NCI-H524 (cell line): ENCODE results near the gene CSNK1G1.
"Not testable (repeated sequence)": the region's sequence is repeated elsewhere in the genome, so short reads cannot be mapped to it uniquely, and the experiment has no call there.

Experiments used
- DNase-seq, 2 experiments: peaks; one replicate each; lab custom pipeline; 2025; lab: John Stamatoyannopoulos, UW

The CSNK1G1 gene

DNA sequence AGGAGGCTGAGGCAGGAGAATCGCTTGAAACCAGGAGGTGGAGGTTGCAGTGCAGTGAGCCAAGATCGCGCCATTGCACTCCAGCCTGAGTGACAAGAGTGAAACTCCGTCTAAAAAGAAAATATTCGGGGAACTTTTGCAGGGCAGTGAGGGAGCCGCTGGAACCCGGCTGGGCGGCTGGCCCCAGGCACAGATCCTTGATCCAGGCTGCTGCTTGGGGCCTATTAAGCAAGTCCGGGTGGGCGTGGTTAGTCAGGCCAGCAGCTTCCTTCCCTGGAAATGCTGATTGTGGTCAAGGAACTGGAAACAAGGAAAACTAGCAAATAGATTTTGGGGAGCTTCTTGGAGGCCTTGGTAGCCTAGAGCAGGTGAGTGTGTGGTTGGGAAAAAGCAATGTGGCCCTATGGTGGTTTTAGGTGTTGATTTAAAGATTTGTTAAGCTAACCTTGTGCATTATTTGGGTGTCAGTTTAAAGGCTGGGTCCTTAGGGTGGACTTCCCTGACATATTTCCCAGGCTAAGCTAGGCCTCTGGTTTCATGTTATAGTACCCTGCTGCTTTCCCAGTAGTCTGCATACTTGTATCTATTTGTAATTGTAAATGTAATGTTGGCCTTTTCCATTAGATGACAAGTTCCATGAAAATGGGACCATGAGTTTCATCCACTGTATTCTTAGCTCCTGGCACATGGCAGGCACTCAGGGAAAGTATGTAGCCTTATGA, 222.2 kb downstream of the CSNK1G1 start:
- DNase-seq, result no peak

DNA sequence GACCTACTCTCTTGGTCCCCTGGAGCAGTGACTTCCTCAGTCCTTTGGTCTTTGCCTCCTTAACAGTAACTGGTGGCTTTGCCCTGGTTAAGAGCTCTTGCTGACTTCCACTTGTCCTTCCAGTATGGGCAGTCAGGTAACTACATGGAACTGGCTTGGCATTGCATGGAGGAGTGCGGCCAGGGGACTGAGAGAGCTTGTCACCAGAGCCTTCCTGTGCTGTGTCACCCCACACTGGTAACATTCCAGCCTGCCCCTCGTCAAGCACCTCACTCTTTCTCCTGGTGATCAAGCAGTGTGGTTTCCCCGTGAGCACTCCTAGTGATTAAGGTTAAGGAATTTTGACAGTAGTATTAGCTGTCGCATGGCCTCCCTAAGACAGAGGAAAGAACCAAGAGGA, 223.8 kb downstream of the CSNK1G1 start:
- no peak for DNase-seq

DNA sequence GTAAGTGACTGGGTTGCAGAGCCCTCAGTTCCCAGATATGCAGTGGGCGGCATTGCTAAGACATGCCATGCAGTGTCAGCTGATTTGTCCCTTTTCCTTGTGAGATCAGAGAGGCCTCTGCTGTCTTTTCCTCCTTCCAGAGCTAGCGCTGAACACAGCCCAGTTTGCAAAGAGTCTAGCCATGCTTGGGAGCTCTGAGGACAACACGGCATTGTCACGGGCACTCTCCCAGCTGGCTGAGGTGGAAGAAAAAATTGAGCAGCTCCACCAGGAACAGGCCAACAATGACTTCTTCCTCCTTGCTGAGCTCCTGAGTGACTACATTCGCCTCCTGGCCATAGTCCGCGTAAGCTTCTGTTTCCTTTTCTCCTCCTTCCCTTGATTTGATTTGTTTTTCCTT, 224.4 kb downstream of the CSNK1G1 start:
- no peak for DNase-seq

DNA sequence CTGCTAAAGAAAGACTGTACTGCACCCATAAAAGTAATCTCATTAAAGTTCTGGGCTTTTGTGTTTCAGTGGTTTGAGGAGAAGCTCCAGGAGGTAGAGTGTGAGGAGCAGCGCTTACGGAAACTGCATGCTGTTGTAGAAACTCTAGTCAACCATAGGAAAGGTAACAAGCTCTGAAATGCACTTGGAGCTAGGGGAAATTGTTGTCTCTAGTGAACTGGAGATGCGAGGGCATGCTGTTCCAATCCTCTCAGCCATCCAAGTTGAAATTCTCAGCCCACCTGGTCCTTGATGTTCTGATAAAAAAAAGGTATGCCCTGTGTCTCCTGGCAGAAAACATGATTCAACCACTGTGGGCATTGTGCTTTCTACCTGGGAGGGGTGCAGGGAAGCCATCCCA, 225.8 kb downstream of the CSNK1G1 start:
- no peak for DNase-seq

DNA sequence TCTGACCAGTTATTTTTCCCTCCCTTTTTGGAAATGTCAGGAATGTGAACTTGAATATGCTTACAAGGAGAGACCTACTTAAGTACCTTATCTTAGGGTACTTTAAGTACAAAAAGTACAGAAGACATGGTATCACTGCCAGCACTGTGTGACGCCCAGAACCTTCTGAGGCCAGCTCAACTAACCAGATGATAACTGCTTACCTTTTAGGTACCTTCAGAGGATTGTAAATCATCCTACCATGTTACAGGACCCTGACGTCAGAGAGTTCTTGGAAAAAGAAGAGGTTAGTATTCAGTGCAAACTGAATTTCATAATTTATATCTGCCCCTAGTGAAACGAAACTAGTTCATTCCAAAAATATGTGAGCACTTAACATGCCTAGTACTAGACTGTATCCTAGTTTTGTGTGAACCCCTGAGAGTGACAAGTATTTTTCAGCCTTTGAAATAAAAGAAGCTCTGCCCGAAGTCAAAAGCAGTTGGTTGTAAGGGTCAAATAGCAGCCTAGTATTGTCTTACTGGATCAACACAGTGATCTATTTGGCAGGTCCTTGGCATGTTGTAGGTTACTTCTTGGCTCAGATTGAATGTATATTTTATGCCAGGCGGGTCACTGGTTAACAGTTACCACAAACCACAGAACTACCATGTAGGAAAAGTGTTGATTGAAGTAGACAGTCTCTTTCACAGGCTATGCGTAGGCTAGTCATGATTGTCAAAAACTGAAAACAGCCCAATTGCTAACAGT, 228.3 kb downstream of the CSNK1G1 start:
- DNase-seq, result no peak

DNA sequence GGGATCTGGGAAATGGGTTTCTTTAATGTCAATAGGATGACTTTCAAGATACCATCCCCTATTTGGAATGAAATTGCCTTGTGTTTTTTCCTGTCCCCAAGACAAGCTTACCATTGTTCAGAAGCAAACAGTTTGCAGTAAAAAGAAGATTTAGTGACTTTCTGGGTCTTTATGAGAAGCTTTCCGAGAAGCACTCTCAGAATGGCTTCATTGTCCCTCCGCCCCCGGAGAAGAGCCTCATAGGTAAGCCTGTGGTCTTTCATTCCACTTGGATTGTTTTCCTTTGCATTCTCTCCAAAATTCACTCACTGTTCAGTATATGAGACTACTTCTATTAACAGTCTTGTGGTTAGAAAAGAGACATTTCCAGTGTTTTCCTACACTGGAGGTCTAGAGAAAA, 230.0 kb downstream of the CSNK1G1 start:
- DNase-seq, result no peak

DNA sequence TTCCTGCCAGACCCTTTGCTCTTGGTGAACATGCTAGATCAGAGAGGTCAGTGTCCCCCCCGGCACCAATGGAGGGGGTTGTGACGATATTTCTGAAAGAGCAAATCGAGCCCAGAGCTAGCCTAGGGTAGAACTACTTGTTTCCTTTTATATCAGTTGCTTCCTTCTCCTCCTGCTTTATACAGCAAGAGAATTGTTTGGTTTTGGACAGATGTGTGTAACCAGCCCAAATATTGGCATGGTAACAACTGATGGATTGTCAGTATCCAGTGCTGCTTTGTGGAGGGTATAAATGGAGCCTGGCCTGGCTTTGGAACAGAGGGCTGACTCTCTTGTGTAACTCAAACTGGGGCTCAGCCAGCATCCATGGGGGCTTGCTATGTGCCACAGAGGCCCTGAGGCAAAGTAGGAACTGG, 233.0 kb downstream of the CSNK1G1 start:
- no peak for DNase-seq

DNA sequence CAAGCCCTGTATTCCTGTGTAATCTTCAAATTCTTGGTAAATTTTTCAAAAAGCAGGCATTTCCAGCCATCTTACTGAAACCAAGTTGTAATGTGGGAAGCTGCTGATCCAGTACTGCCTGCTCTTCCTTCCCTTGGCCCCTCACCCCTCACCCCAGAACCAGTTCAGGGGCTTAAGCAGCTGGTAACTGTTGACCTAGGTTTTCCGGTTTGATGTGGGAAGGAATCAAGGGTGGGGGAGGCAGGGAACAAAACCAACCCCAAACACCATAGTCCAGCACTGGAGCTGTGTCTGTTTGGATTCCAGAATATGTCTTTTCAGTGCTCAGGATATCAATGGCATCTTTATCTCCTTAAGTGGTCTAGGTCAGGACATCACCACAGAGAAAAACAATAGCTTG, 233.5 kb downstream of the CSNK1G1 start:
- no peak for DNase-seq

DNA sequence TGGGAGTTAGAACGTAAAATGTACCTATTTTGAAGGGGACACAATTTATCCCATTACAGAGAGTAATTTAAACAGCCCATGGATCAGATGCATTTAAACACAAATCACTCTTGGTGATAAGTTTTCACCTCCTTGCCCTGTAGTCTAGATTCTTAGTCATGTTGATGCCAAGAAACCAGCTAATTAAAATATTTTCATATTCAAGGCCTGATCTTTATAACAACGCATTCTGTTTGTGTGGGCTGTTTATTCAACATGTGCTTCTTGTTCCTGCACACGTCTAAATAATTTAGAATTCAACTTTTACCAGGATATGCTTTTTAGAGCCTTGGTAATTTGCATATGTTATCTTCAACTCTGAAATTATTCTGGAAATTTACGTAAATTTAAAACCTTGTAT, 234.4 kb downstream of the CSNK1G1 start:
- DNase-seq, result no peak

DNA sequence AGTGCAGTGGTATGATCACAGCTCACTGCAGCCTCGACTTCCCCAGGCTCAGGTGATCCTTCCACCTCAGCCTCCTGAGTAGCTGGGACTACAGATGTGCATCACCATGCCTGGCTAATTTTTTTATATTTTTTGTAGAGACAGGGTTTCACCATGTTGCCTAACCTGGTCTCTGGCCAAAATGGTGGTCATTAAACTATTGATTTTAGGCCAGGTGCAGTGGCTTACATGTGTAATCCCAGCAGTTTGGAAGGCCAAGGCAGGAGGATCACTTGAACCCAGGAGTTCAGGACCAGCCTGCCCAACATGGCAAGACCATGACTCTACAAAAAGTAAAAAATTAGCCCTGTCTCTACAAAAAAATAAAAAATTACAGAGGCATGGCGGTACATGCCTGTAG, 235.7 kb downstream of the CSNK1G1 start:
- DNase-seq, result not testable (repeated sequence)

DNA sequence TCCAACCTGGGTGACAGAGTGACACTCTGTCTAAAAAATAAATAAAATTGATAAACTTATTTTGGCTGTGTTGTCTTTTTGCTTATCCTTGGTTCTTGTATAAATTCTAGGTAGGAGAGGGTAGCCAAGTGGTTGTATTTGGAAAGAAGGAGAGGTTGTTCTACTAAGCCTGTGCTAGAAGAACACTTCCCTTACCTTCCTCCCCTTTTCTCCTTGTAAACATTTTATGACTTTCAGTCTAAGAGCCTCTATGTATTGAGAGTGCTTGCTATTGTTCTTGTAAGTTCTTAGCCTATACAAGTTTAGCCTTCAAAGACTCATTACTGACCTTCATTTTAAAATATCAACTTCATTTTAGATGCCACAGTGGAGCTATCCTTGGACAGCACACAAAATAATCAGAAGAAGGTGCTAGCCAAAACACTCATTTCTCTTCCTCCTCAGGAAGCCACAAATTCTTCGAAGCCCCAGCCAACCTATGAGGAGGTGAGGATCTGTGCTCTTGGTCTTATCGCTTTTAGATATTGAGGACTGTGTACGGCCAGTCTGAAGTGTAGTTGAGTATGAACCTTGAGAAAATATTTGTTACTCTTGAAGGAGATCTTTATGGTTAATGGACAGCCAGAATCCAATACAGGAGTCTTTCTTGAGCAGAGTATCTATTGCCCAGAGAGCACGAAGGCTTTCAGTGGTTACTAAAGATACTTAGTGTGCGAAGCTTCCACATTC, 238.1 kb downstream of the CSNK1G1 start:
- DNase-seq, result no peak
